OCI-M2 (cell line): Measurements from ENCODE around the gene LSM4.

Source experiments
- DNase-seq: peaks from one replicate; lab custom pipeline; 2025; ENCODE audit not compliant: unreplicated experiment; lab: John Stamatoyannopoulos, UW

The LSM4 gene

DNA sequence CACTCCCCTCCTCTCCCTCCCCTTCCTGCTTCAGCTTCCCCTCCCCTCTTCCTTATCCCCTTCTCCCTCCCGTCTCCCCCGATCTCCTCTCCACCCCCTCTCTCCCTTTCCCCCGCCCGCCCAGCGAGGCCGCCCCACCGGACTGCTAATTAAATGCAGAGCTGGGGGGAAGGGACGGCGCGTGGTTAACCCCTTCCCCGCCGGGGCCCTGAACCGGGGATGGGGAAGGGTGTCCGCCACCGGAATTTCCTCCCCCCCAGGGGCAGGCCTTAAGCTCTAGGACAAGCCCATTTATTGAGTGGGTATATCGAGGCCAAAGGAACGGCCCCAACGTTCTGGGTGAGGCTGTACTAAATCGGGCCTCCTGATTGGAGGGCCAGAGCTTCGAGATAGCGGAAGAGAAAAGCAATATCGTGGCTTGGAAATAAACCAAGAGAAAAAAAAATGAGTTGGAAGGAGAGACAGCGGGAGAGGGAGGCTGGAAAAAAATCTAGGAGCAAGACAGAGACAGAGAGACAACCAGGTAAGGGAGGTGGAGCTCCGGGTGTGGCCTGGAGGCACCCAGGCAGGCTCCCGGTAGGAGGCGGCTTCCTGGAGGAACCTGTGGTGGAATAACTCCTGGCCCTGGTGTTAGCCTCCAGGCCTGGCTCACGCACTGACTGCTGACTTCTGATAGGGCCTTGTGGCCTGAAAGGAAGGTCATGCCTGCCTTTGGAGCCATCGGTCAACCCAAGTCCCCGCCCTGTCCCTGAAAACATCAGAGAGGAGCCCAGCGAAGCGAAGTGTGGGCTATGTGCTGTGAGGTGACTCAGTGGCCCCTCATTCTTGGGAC, 29.9 kb downstream of the LSM4 start:
- DNase-seq = no peak

DNA sequence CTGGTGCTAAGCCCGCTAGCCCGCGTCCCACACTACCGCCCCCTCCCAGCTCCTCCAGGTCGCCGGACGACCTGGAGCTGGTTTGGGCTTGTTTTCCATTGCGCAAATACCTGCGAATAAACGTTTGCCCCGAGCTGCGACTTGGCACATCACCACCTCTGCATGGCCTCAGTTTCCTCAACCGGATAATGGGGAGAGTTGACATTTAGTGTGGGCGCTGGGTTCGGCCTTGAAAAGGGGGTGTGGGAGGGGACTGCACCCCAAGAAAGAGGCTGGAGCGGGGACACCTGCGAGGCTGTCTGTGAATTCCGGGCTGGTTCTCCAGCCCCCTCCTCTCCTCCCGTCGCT, 30.4 kb downstream of the LSM4 start:
- no peak for DNase-seq

DNA sequence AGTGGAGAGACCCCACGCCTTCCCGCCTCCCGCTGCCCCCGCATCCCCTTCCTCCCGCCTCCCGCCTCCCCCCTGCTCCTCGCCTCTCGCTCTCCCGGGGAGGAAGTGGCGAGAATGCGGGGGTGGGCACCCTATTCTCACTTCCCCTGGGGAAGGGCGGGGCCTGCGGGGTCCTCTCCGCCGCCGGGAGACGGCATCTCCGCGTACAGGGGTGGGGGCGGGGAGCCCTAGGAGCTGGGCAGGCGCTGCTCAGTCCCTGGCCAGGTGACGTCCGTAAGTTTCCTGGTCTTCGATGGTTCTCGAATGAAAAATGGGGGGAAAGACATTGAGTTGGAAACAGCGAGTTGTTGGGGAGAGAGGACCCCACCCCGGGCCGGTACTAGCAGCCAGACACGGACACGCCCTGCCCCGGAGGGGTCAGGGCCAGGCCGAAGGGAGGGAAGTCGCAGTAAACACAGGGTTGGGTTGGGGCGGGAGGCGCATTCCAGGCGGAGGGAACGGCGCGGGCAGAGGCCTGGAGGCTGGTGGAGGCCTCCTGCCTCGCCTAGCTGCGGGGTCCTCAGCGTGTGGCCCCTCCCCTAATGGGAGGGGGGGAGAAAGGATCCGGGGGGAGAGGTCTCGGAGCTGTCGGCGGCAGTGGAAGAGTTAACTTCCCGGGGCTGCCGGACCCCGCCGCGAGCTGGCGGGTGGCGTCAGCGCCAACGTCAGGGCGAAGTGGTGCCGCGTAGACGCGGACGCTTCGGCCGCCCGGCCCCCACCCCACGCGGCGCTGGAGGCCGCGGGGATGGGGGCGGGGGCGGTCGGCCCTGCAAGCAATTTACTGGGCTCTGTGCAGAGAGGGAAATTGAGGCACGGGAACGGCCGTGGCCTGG, 31.1 kb downstream of the LSM4 start:
- no peak for DNase-seq

DNA sequence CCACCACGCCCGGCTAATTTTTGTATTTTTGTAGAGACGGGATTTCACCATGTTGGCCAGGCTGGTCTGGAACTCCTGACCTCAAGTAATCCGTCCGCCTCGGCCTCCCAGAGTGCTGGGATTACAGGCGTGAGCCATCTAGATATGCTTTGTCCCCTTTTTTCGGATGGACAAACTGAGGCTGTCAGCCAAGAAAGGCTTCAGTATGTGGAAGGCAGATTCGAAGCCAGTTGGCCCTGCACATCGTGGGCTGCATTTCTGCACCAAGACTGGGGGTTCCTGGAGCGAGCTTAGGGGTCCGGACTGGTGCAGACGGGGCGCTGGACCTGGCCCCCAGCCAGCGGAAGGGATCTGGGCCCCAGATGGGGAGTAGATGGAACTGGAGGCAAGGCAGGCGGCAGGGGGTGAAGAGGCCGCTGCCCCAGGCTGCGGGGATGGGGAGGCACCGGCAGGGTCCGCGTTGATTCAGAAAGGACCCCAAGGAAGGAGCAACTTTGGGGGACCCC, 31.8 kb downstream of the LSM4 start:
- DNase-seq = no peak

DNA sequence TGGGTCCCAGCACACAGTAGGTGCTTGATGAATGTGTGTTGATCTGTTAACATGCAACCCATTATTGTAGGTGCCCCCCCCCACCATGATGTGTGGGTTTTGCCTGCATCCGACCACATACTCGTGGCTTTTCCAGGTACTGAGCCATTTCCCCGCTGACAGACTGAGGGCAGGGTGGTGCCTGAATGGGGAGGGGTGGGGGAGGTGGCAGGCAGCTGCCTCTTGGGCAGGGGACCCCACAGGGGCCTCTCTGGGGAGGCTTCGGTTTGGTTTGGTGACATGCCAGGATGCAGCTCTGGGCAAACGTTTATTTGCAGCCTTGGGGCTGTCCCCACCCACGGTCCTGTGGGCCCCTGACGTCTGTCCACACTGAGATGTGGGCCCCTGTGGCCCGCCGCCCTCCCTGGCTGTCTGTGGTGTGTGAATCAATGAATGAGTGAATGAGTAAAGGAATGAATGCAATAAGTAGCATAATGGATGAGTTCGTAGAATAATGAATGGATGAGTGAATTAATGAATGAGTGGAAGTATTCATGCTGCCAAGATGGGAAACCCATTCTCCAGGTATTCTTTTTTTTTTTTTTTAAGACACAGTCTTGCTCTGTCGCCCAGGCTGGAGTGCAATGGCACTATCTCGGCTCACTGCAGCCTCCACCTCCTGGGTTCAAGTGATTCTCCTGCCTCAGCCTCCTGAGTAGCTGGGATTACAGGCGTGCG, 32.4 kb downstream of the LSM4 start:
- DNase-seq = no peak

DNA sequence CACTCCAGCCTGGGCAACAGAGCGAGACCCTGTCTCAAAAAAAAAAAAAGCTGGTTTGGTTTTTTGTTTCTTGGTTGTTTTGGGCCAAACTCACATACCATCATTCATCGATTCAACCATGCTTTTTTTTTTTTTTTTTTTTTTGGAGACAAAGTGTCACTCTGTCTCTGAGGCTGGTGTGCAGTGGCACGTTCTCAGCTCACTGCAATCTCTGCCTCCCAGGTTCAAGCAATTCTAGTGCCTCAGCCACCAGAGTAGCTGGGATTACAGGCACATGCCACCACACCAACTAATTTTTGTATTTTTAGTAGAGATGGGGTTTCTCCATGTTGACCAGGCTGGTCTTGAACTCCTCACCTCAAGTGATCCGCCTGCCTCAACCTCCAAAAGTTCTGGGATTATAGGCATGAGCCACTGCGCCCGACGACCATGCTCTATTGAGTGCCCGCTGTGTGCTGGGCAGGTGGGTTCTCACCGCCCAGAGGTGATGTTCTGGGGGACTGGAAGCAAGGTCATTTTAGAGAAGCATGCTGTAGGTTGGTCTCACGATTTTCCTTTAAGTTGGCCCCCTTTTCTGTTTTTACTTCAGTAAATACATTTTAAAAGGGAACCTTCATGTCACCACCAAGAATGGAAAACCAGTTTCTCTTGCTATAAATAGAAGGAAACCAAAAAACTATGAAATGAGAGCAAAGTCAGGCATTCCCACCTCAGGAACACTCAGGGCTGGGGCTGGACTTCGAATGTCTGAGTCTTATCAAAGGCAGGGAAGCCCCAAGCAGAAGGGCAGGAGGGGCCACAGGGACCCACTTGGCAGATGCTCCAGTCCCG, 33.2 kb downstream of the LSM4 start:
- DNase-seq = no peak

DNA sequence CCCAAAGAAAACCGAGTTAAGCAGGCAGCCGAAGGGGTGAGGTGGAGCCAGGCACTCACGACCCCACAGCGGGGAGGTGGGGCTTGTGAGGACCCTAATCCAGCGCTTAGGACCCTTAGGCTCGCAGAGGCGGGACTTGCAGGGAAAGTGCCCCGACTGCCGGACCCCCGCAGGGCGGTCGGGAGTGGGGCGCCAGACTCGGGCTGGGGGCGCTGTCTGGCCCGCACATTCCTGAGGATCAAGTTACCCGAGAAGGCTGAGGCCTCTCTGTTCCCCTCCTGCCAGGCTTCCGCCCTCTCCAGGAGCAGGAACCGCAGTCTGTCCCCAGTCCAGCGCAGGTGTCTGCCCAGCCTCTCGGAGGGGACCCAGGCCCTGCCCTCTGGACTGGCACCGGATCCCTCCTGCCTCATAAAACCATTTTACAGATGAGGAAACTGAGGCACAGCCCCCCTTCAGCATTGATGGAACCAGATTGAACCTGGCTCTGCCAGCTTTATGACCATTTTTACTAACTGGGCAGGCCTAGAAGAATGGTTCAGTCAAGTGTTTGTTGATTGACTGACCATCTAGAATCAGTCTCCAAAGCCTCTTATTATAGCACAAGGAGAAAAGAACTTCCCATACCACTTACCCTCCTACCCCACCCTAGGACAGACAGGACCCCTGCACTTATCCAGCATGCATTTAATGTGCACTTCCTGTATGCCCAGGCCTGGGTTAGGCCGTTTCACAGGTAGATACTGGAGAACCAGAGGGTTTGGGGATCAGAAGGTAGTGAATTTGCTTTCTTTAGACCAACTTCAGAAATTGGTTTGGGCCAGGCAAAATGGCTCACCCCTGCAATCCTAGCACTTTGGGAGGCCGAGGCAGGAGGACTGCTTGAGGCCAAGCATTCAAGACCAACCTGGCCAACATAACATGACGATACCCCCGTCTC, 34.8 kb downstream of the LSM4 start:
- no peak for DNase-seq

DNA sequence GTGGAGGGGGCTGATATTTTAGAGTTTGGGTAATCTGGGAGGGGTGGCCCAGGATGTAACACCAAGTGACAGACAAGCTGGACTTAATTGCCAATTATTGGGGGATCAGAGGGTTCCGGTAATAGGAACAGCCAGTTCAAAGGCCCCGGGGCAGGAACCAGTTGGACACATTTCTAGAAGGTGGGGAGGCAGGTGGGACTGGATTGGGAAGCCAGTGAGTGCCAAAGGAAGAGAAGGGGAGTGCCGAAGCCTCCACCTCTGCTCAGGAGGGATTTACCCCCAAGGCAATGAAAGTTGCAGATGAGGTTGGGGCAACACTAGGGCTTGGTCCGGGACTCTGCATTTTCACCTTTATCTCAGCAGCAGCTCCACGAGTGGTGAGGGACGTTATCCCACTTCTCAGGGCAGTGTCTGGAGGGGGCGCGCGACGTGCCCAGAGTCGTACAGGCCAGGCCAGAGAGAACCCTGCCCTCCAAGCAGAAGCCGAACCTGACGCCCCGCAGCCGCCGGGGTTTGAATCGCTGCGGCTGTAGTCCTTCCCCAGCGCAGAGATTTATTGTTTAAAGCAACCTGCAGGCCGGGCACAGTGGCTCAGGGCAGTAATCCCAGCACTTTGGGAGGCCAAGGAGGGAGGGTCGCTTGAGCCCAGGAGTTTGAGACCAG, 35.8 kb downstream of the LSM4 start:
- DNase-seq = no peak

DNA sequence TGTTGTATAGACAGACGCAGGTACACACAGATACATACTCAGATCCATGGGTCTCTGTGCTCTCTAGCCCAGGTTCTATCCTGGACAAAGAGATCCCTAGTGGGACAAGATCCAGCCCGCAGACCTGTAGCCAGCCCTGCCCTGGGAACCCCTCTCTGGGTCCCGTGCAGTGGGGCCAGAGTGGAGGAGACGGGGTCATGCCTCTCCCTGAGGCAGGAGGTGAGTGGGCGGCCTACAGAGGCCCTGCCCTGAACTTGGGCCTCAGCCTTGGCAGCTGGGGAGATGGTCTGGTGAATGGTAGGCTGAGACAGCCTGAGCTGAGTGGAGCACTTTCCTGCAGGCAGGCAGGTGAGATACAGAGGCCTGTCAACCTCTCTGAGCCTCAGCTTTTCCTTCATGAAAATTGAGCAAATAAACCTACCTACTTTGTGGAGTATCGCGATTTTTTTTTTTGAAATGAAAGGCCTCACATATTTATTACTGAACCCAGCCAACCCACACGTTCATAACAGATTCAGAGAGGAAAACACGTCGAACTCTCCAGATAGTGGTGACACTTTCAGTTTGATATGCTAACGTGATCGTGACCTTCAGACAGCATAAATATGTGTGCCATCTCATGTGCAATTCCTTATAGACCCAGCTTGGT, 38.0 kb downstream of the LSM4 start:
- DNase-seq = no peak

DNA sequence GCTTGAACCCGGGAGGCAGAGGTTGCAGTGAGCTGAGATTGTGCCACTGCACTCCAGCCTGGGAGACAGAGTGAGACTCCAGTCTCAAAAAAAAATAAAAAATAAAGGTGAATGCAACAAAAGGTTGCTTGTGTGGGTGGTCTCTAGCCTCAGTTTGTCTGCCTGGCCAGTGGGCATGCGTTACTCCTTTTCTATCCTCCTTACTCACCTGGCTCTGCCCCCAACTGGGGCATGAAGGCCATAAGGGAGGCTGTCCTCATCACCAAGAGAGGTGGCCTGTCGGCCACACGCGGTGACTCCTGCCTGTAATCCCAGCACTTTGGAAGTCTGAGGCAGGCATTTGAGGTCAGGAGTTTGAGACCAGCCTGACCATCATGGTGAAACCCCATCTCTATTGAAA, 39.5 kb downstream of the LSM4 start:
- no peak for DNase-seq

DNA sequence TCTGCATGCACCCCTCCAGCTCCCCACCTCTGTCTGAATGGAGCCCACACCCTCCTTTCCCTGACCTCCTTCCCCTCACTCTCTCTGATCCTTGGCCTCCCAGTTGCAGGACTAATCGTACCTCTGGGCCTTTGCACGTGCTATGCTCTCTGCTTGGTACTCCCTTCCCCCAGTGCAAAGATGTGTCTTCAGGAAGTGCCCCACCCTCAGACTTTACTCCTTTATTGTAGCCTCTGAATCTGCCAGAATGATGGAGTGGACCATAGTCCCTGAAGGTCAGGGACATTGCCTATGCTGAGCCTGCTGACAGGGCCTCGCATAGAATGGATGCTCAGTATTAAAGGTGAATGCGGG, 40.1 kb downstream of the LSM4 start:
- DNase-seq = no peak

DNA sequence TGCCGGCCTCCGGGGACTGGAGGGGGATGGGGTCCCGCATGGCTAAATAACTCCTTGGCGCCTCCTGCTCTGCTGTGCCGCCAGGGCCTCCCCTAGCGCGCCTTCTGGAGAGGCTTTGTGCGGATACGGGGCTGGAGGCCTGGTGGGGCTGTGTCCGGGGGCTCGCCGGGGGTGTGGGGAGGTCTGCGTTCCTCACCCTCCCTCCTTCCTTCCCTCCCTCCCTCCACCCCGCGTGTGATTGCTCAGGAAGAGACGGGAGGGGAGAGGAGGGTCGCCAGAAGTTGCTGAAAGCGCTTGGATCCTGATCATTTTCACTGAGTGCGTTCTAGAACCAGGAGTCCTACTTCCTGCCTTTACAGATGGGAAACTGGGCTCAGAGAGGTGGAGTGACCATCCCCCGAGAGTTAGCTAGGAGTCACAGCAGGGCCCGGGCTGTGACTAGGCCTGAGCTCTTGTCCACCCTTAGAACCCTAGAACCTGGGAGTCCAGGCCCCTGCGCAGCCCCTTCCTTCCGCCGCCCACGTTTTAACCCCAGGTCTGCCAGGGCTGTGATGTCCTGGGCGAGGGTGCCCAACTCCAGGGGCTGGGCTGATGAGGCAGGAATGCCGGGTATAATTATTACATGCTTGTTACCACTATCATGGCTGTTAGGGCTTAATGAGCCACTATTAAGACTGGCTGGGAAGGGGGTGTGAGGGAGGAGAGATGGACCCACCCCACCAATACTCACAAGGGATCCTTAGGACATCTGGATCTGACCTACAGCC, 40.7 kb downstream of the LSM4 start:
- DNase-seq = no peak

DNA sequence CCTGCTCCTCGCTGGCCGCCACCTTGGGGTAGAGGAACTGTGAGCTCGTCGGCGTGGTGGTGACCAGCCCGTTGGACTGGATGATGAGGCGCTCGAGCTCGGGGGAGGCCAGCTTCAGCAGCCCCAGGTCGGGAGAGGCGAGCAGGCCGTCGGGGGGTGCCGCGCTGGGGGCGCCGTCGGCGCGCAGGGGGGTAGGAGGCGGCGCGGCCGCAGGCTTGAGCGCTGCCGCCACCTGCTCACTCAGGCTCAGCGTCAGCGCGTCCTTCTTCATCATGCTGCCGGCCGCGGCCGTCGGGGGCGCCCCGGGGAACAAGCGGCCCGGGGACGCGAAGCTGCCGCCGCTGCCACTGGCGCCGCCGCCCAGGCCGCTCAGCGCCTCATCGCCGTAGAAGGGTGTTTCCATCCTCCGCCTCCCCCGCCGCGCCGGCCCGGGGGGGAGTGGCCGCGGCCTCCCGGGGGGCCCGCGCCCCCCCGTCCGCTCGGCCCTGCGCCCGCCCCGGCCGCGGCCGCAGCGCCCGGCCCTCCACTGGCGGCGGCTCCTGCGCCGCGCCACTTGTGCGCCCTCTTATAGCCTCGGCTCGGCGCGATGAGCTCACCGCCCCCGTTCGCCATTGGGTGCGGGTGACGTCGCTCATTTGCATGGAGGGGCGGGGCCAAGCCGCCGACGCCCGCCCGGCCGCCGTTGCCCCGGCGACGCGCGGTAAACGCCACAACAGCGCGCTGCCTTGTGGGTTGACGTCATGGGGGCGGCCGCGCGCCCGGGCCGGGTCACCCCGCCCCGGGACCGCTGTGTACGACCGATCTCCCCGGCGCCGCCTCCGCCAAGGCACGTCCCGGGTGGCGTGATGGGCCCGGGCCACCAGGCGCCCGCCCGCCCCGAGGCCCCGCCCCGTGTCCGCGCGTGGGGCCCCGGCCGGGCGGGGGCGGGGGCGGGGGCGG, 41.5 kb downstream of the LSM4 start, which contains the start of gene JUND:
Gene JUND (minus strand): TSS at position 541 of the 939 bp plus-strand sequence. CDS start 138 bp downstream, at position 403.
- peak; percentile 70 for DNase-seq

DNA sequence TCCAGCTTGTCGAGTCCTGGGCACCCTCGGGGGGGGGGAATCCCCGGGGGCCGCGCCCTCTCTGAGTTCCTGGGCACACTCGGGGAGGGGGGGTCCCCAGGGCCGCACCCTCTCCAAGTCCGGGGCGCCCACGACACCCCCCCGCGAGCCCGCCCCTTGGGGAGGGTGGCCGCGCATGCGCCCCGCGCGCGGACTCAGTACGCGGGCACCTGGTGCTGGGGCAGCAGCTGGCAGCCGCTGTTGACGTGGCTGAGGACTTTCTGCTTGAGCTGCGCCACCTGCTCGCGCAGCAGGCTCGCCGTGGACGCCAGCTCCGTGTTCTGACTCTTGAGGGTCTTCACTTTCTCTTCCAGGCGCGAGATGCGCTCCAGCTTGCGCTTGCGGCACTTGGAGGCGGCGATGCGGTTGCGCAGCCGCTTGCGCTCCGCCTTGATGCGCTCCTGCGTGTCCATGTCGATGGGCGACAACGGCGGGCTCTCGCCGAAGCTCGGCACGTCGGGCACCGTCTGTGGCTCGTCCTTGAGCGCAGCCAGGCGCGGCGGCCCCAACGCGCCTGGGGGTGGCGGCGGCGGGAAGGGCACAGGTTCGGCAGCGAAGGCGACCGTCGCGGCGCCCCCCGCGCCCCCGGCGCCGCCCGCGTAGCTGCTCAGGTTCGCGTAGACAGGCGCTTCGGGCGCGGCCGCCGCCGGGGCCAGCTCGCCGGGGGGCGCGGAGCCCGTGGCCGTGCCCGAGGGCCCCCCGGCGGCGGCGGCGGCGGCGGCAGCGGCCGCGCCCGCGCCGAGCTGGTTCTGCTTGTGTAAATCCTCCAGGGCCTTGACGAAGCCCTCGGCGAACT, 42.4 kb downstream of the LSM4 start:
- DNase-seq = no peak

DNA sequence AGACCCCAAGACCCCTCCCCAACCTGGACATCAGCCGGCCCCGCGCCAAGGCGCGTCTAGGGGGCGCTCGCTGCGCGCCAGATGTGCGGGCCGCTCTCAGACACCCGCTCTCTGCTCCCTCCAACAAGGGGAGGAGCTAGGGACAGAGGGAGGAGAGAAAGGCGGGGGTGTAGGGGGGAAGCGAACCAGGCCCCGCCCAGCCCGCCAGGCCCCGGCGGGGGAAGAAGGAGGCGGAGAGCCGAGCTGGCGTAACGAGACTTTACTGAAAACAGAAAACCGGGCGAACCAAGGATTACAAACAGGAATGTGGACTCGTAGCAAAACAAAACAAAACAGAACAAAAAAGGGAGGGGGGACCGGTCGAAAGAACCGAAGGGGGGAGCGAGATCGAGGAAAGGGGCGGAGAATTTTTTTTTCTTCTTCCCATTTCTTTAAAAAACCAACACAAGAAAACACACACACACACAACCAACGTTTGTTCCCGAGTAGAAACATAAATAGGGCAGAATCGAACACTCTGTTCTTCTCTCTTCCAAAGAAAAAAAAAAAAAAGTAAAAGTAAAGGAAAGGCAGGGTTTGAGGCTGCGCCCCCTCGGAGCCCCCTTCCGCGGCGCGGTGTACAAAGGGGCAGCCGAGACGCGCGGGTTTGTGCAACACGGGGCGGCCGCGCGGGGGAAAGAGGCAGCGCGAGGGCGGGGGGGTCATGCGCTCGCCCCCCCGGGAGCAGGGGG, 43.2 kb downstream of the LSM4 start:
- peak; percentile 71 for DNase-seq
